IMR-90 (cell line): ENCODE data around the gene DNM2. TPM values are rescaled to one million over a fixed set of nuclear protein-coding genes. Genes with fewer than 3 reads are reported as not detected.

Experiments
- ATAC-seq: fragments of 200-7000 bp; cut with Tn5 transposase; 2 replicates; pipeline ENCODE4 v1.9.1; 2020; ENCODE audit warnings: low read depth, mild to moderate bottlenecking, moderate library complexity
- BruUV-seq: library from RNA; stranded (reverse); fragments of 400-500 nt; replicated peaks from 2 replicates; lab custom pipeline; 2021; lab: Mats Ljungman, UMichigan
- CTCF ChIA-PET: fragments of 300-600 bp; formaldehyde crosslinking; extraction: SDS; loops from one replicate; lab custom pipeline; 2021; ENCODE audit warnings: antibody characterized with exemption; lab: Yijun Ruan, JAX
- POLR2A ChIA-PET: fragments of 300-600 bp; sonication (Branson Sonifier 250); formaldehyde crosslinking; loops from one replicate; lab custom pipeline; 2022; ENCODE audit warnings: antibody characterized with exemption; ENCODE audit not compliant: unreplicated experiment; lab: Charles Lee
- DNase-seq: peaks from one replicate; pipeline ENCODE4 v3.0.0; 2013
- H2AFZ ChIP-seq: replicated peaks from 2 replicates; pipeline ENCODE3; 2013; ENCODE audit warnings: low read length, mild to moderate bottlenecking; ENCODE audit not compliant: poor library complexity
- H2AK5ac ChIP-seq: 2 replicates; pipeline ENCODE4 v1.6.1; 2013; ENCODE audit warnings: low read depth, low read length, inconsistent platforms
- H2AK9ac ChIP-seq: replicated peaks from 2 replicates; pipeline ENCODE3; 2013; ENCODE audit warnings: mild to moderate bottlenecking, low read depth, low read length, moderate library complexity; ENCODE audit not compliant: poor library complexity
- H2BK120ac ChIP-seq: 2 replicates; pipeline ENCODE4 v1.6.1; 2013; ENCODE audit warnings: low read depth, low read length, inconsistent platforms
- H2BK15ac ChIP-seq: 3 replicates; pipeline ENCODE4 v1.6.1; 2013; ENCODE audit warnings: low read depth, low read length, inconsistent platforms
- H2BK20ac ChIP-seq: 2 replicates; pipeline ENCODE4 v1.6.1; 2013; ENCODE audit warnings: low read depth, mild to moderate bottlenecking, inconsistent platforms, low read length, moderate library complexity
- H2BK5ac ChIP-seq: 2 replicates; pipeline ENCODE4 v1.6.1; 2013; ENCODE audit warnings: mild to moderate bottlenecking, low read depth, low read length, inconsistent platforms; ENCODE audit not compliant: poor library complexity, severe bottlenecking
- H3K14ac ChIP-seq: replicated peaks from 2 replicates; pipeline ENCODE4 v1.6.1; 2013; ENCODE audit warnings: low read depth, low read length, inconsistent platforms
- H3K18ac ChIP-seq: 2 replicates; pipeline ENCODE4 v1.6.1; 2013; ENCODE audit warnings: low read depth, low read length, control low read depth
- H3K23ac ChIP-seq: 2 replicates; pipeline ENCODE4 v1.6.1; 2013; ENCODE audit warnings: low read depth, low read length, inconsistent platforms
- H3K27ac ChIP-seq: 2 replicates; pipeline ENCODE4 v1.5.1; 2013; ENCODE audit warnings: mild to moderate bottlenecking, control low read depth, low read length; ENCODE audit not compliant: insufficient read depth
- H3K27me3 ChIP-seq: 2 replicates; pipeline ENCODE4 v1.6.1; 2013; ENCODE audit warnings: low read length; ENCODE audit not compliant: control insufficient read depth, insufficient read depth
- H3K36me3 ChIP-seq: 2 replicates; pipeline ENCODE4 v1.6.1; 2013; ENCODE audit warnings: low read length, mixed read lengths; ENCODE audit not compliant: control insufficient read depth, insufficient read depth
- H3K4ac ChIP-seq: 2 replicates; pipeline ENCODE4 v1.6.1; 2013; ENCODE audit warnings: low read depth, low read length, inconsistent platforms
- H3K4me1 ChIP-seq: 2 replicates; pipeline ENCODE4 v1.6.1; 2013; ENCODE audit warnings: low read length, mixed read lengths; ENCODE audit not compliant: control insufficient read depth, insufficient read depth
- H3K4me2 ChIP-seq: 2 replicates; pipeline ENCODE4 v1.6.1; 2013; ENCODE audit warnings: low read depth, mild to moderate bottlenecking, control low read depth, low read length, moderate library complexity
- H3K4me3 ChIP-seq: 2 replicates; pipeline ENCODE4 v1.5.1; 2013; ENCODE audit warnings: low read depth, mild to moderate bottlenecking, control low read depth, low read length, moderate library complexity; ENCODE audit not compliant: insufficient read depth
- H3K56ac ChIP-seq: 2 replicates; pipeline ENCODE4 v1.6.1; 2013; ENCODE audit warnings: low read length, inconsistent platforms; ENCODE audit not compliant: insufficient read depth; ENCODE audit errors: extremely low read depth
- H3K79me1 ChIP-seq, 2 experiments: 2 replicates each; pipeline ENCODE4 v1.6.1; 2013; ENCODE audit warnings: low read length in 2 of 2, inconsistent platforms in 1 of 2, low read depth in 1 of 2
- H3K9ac ChIP-seq: 2 replicates; pipeline ENCODE4 v1.6.1; 2013; ENCODE audit warnings: low read depth, low read length, control low read depth
- H3K9me1 ChIP-seq: 2 replicates; pipeline ENCODE4 v1.6.1; 2013; ENCODE audit warnings: low read length, inconsistent platforms; ENCODE audit not compliant: insufficient read depth
- H3K9me3 ChIP-seq: 2 replicates; pipeline ENCODE4 v1.6.1; 2013; ENCODE audit warnings: low read length; ENCODE audit not compliant: control insufficient read depth, insufficient read depth
- H4K20me1 ChIP-seq: 2 replicates; pipeline ENCODE4 v1.6.1; 2013; ENCODE audit warnings: low read length, inconsistent platforms; ENCODE audit not compliant: insufficient read depth
- H4K5ac ChIP-seq: 2 replicates; pipeline ENCODE4 v1.6.1; 2013; ENCODE audit warnings: mild to moderate bottlenecking, low read depth, low read length, control low read depth
- H4K8ac ChIP-seq, 2 experiments: 2 replicates each; pipeline ENCODE4 v1.6.1; 2013; ENCODE audit warnings: low read depth in 2 of 2, low read length in 2 of 2, control low read depth in 1 of 2, inconsistent platforms in 1 of 2
- H4K91ac ChIP-seq: 2 replicates; pipeline ENCODE4 v1.6.1; 2013; ENCODE audit warnings: low read depth, low read length, inconsistent platforms; ENCODE audit not compliant: insufficient read depth
- BHLHE40 ChIP-seq: fragments of 150-350 bp; IDR thresholded peaks from 2 replicates; pipeline ENCODE4 v1.6.1; 2016; ENCODE audit warnings: mild to moderate bottlenecking, low read depth, low read length
- CEBPB ChIP-seq: IDR thresholded peaks from 2 replicates; pipeline ENCODE4 v1.6.1; 2012; ENCODE audit warnings: low read depth, low read length, improper control_type of control experiment
- CHD1 ChIP-seq: IDR thresholded peaks from 2 replicates; pipeline ENCODE4 v1.6.1; 2012; ENCODE audit warnings: low read depth, low read length, improper control_type of control experiment
- ELK1 ChIP-seq: fragments of 150-350 bp; IDR thresholded peaks from 2 replicates; pipeline ENCODE4 v1.6.1; 2016; ENCODE audit warnings: low read depth, mild to moderate bottlenecking, low read length, moderate library complexity, borderline replicate concordance
- FOS ChIP-seq: fragments of 150-350 bp; IDR thresholded peaks from 2 replicates; pipeline ENCODE4 v1.6.1; 2016; ENCODE audit warnings: low read depth, low read length
- MAFK ChIP-seq: IDR thresholded peaks from 2 replicates; pipeline ENCODE4 v1.6.1; 2012; ENCODE audit warnings: low read depth, low read length, improper control_type of control experiment
- MAZ ChIP-seq: IDR thresholded peaks from 2 replicates; pipeline ENCODE4 v1.6.1; 2012; ENCODE audit warnings: low read depth, mild to moderate bottlenecking, low read length, improper control_type of control experiment, moderate library complexity, borderline replicate concordance
- MXI1 ChIP-seq: IDR thresholded peaks from 2 replicates; pipeline ENCODE4 v1.6.1; 2012; ENCODE audit warnings: low read depth, mild to moderate bottlenecking, low read length, moderate library complexity, borderline replicate concordance
- NFE2L2 ChIP-seq: fragments of 150-350 bp; IDR thresholded peaks from 2 replicates; pipeline ENCODE4 v1.6.1; 2016; ENCODE audit warnings: low read depth, mild to moderate bottlenecking, low read length
- POLR2A ChIP-seq: IDR thresholded peaks from 2 replicates; pipeline ENCODE4 v1.6.1; 2012; ENCODE audit warnings: mild to moderate bottlenecking, low read depth, low read length
- RAD21 ChIP-seq: IDR thresholded peaks from 2 replicates; pipeline ENCODE4 v1.6.1; 2012; ENCODE audit warnings: low read length, improper control_type of control experiment
- RCOR1 ChIP-seq: IDR thresholded peaks from 2 replicates; pipeline ENCODE4 v1.6.1; 2012; ENCODE audit warnings: mild to moderate bottlenecking, low read length, improper control_type of control experiment; ENCODE audit not compliant: insufficient replicate concordance
- RFX5 ChIP-seq: IDR thresholded peaks from 2 replicates; pipeline ENCODE4 v1.8.0; 2012; ENCODE audit warnings: low read depth, mild to moderate bottlenecking, low read length, moderate library complexity
- SMC3 ChIP-seq: fragments of 150-350 bp; IDR thresholded peaks from 2 replicates; pipeline ENCODE4 v1.6.1; 2016; ENCODE audit warnings: low read depth, mild to moderate bottlenecking, antibody characterized with exemption, low read length, moderate library complexity
- WGBS, 2 experiments: methylation state at CpG; one replicate each; pipeline versions ENCODE4 v1.1.5 to v1.1.7; 2013; ENCODE audit warnings: missing lambda C conversion rate in 2 of 2; ENCODE audit not compliant: insufficient read length in 1 of 2; ENCODE audit errors: extremely low coverage in 2 of 2; 5-methylcytosine and 5-hydroxymethylcytosine counted together
- dilution Hi-C: fragments of 300-500 bp; cut with HindIII; formaldehyde crosslinking; loops from one replicate; pipeline ENCODE4 v1.14.3; 2018; ENCODE audit warnings: low sequenced_read_pairs; ENCODE audit not compliant: unreplicated experiment
- in situ Hi-C: fragments of 300-500 bp; cut with MboI; formaldehyde crosslinking; loops from 3 replicates; pipeline ENCODE4 v1.14.3; 2019; ENCODE audit warnings: low sequenced_read_pairs, inconsistent platforms, mixed read lengths
- intact Hi-C: fragments of 100-400 bp; cut with micrococcal nuclease; formaldehyde crosslinking; loops from 2 replicates; pipeline ENCODE4 v1.10.0; 2022
- polyA plus RNA-seq, 3 experiments: library from polyadenylated mRNA; depleted of rRNA; stranded (reverse); fragments of >200 nt; gene quantifications; 2 replicates each; pipeline ENCODE4 v1.2.3, GENCODE V29; 2012; ENCODE audit warnings: low replicate concordance in 1 of 3
- total RNA-seq: library from RNA; depleted of rRNA; stranded (reverse); fragments of >200 nt; gene quantifications from 2 replicates; pipeline ENCODE4 v1.2.3, GENCODE V29; 2012
- TF ChIP-seq, protein P1 (sequence below): conservative IDR thresholded peaks from 2 replicates; pipeline ENCODE4 v1.5.1; 2012; ENCODE audit warnings: mild to moderate bottlenecking, low read depth, low read length, improper control_type of control experiment
- TF ChIP-seq, protein P2 (sequence below): fragments of 150-350 bp; IDR thresholded peaks from 2 replicates; pipeline ENCODE4 v1.6.1; 2017; ENCODE audit warnings: mild to moderate bottlenecking, antibody characterized with exemption, low read length, low read depth

Gene DNM2
- total and polyA plus RNA-seq, 2 of the 4 experiments (the other 2 are of a cell fraction): 55.6 to 74.2 TPM

GRCh38 chr19:10736916-10737551, 19.2 kb downstream of the DNM2 start:
- Histone ChIP-seq H2BK120ac (no peak overlapping the region), H4K8ac (no peak overlapping the region), H2AK9ac (no peak overlapping the region), H3K4me2 (no peak overlapping the region), H3K18ac (no peak overlapping the region), H2AFZ (no peak overlapping the region), H4K91ac (no peak overlapping the region), H3K27me3 (no peaks in the 10 kb centered on the region), H3K4me1 (no peaks in the 10 kb centered on the region), H2AK5ac (no peak overlapping the region), H3K4ac (no peak overlapping the region), H3K23ac (no peak overlapping the region), H4K5ac (no peak overlapping the region), H2BK5ac (no peak overlapping the region), H2BK20ac (no peak overlapping the region), H3K9ac (no peak overlapping the region), H3K9me3 (no peaks in the 10 kb centered on the region), H3K79me1 (peaks cover 10 to 69% of the 10 kb centered on the region in 2 experiments), H3K36me3 (peaks cover 4% of the 10 kb centered on the region; the same call in 1 of the 2 replicates), H3K14ac (no peak overlapping the region), H3K4me3 (no peak overlapping the region), H3K56ac (no peak overlapping the region), H4K20me1 (peaks cover 63% of the 10 kb centered on the region), H3K9me1 (peaks cover 6% of the 10 kb centered on the region), H3K27ac (no peak overlapping the region), H2BK15ac (no peak overlapping the region)
- ChIA-PET CTCF (no interaction called here), POLR2A (no interaction called here)
- DNase-seq: no peak
- intact Hi-C loops: no loop called here
- no peak for ATAC-seq
- in situ Hi-C loops: no loop called here
- WGBS, 2 experiments: 92% methylated on average over 2 of the region's 9 CpGs; no CpG with 5 or more reads in 1 of the 2 experiments
- no TSS peak for BruUV-seq
- dilution Hi-C loops: no loop called here
- no peak for TF ChIP-seq CEBPB
- no peak for TF ChIP-seq FOS
- no peak for TF ChIP-seq CHD1
- no peak for TF ChIP-seq POLR2A
- TF ChIP-seq RAD21: no peak
- TF ChIP-seq BHLHE40: no peak
- TF ChIP-seq RFX5: no peak
- TF ChIP-seq RCOR1: no peak
- no peak for TF ChIP-seq ELK1
- TF ChIP-seq NFE2L2: no peak
- no peak for TF ChIP-seq SMC3
- TF ChIP-seq, protein P1, sequence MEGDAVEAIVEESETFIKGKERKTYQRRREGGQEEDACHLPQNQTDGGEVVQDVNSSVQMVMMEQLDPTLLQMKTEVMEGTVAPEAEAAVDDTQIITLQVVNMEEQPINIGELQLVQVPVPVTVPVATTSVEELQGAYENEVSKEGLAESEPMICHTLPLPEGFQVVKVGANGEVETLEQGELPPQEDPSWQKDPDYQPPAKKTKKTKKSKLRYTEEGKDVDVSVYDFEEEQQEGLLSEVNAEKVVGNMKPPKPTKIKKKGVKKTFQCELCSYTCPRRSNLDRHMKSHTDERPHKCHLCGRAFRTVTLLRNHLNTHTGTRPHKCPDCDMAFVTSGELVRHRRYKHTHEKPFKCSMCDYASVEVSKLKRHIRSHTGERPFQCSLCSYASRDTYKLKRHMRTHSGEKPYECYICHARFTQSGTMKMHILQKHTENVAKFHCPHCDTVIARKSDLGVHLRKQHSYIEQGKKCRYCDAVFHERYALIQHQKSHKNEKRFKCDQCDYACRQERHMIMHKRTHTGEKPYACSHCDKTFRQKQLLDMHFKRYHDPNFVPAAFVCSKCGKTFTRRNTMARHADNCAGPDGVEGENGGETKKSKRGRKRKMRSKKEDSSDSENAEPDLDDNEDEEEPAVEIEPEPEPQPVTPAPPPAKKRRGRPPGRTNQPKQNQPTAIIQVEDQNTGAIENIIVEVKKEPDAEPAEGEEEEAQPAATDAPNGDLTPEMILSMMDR: no peak
- TF ChIP-seq MAFK: no peak
- TF ChIP-seq, protein P2, sequence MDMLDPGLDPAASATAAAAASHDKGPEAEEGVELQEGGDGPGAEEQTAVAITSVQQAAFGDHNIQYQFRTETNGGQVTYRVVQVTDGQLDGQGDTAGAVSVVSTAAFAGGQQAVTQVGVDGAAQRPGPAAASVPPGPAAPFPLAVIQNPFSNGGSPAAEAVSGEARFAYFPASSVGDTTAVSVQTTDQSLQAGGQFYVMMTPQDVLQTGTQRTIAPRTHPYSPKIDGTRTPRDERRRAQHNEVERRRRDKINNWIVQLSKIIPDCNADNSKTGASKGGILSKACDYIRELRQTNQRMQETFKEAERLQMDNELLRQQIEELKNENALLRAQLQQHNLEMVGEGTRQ: no peak
- TF ChIP-seq MAZ: no peak
- no peak for TF ChIP-seq MXI1
